Adrenal gland (tissue), 12 donors: ENCODE data around the gene KCNF1. TPM values are rescaled to one million over a fixed set of nuclear protein-coding genes. Genes with fewer than 3 reads are reported as not detected.

Source experiments
- DNase-seq, 7 donors: peaks; one replicate each; pipeline ENCODE4 v3.0.0-alpha.2; 2019 to 2020
- H3K27ac ChIP-seq, 5 donors: fragments of 200-600 bp; sonication (generic) in 4 of 5; 1 replicate in 3 of 5; 2 replicates in 2 of 5; pipeline versions ENCODE4 v1.5.1 to v1.8.0; 2016 to 2020; ENCODE audit warnings: mild to moderate bottlenecking in 1 of 5
- H3K27me3 ChIP-seq: fragments of 200-600 bp; 2 replicates; pipeline ENCODE4 v1.8.0; 2021
- H3K36me3 ChIP-seq, 2 donors: fragments of 200-600 bp; replicated peaks in 1 of 2; 1 replicate in 1 of 2; 2 replicates in 1 of 2; pipeline versions ENCODE4 v1.5.1 to v1.8.0; 2018 to 2022
- H3K4me1 ChIP-seq, 2 donors: fragments of 200-600 bp; replicated peaks in 1 of 2; 1 replicate in 1 of 2; 2 replicates in 1 of 2; pipeline versions ENCODE4 v1.5.1 to v1.8.0; 2018 to 2021
- H3K4me3 ChIP-seq, 4 donors: fragments of 200-600 bp; sonication (generic) in 3 of 4; one replicate each; pipeline ENCODE4 v1.5.1; 2016 to 2018
- H3K9me3 ChIP-seq, 3 donors: fragments of 200-600 bp; sonication (generic) in 1 of 3; replicated peaks in 1 of 3; 1 replicate in 2 of 3; 2 replicates in 1 of 3; pipeline versions ENCODE4 v1.5.1 to v1.8.0; 2016 to 2021
- CTCF ChIP-seq, 6 experiments: fragments of 450-650 bp in 4 of 6; fragments of 200-600 bp in 2 of 6; sonication (generic) in 1 of 6; IDR thresholded peaks; 1 replicate in 5 of 6; 2 replicates in 1 of 6; pipeline versions ENCODE4 v1.5.1 to v1.8.0; 2016 to 2021; ENCODE audit warnings: antibody characterized with exemption in 6 of 6, mild to moderate bottlenecking in 2 of 6, moderate library complexity in 1 of 6
- POLR2A ChIP-seq, 2 donors: fragments of 450-650 bp; IDR thresholded peaks; one replicate each; pipeline ENCODE4 v1.6.1; 2017; ENCODE audit warnings: antibody characterized with exemption in 2 of 2, mild to moderate bottlenecking in 2 of 2, moderate library complexity in 1 of 2
- WGBS, 4 donors: extraction: QIAGEN DNeasy Blood & Tissue Kit in 2 of 4; methylation state at CpG; one replicate each; pipeline versions ENCODE4 v1.1.5 to v1.1.7; 2013 to 2017; 5-methylcytosine and 5-hydroxymethylcytosine counted together
- intact Hi-C, 2 donors: fragments of 100-400 bp; cut with DNase I; formaldehyde crosslinking; loops; one replicate each; pipeline versions ENCODE4 v1.14.1 to v1.15.0; 2022 to 2023
- polyA plus RNA-seq, 3 donors: library from polyadenylated mRNA; stranded (reverse); fragments of 200-250 nt in 2 of 3; fragments of 350-450 nt in 1 of 3; fragmentation: Illumina TruSeq in 1 of 3; extraction: RNeasy Lipid Tissue Mini Kit (QIAGEN cat#74804) in 1 of 3; gene quantifications; one replicate each; pipeline ENCODE4 v1.2.3, GENCODE V29; 2013 to 2014
- total RNA-seq, 9 donors: library from RNA; depleted of rRNA in 4 of 9; stranded (reverse); fragments of >200 nt in 4 of 9; fragments of 120-200 nt in 1 of 9; fragmentation: NEBNext Ultra II Directional in 1 of 9; extraction: Animal tissue kit (Norgen Biotek cat#: 25700) in 1 of 9; gene quantifications; one replicate each; pipeline versions ENCODE4 v1.1.0 to v1.2.4, GENCODE V29; 2013 to 2023
- donor health status: healthy with polysubstance abuse.
- donor health status: Bipolar disorder and iron deficiency.
- donor health status: DM: yes; HTN: yes; CAD: no.
- donor health status: DM: no; HTN: no; CAD: no.
- donor health status: DM: no; HTN: no; CAD: no.
- donor health status: DM: yes; HTN: yes; CAD: no.

Gene KCNF1
- total and polyA plus RNA-seq, 12 donors, result 0.03 to 1.1 (median 0.15) TPM; not detected in 8

GRCh38 chr2:10905862-10906143, 5.9 kb upstream of the KCNF1 start:
- no peak overlapping the region for H3K4me3 ChIP-seq
- TF ChIP-seq POLR2A (IDR thresholded peaks at IDR 0.05), result no peak
- TF ChIP-seq CTCF (IDR thresholded peaks at IDR 0.05), result no peak
- 91 to 96% (median 95%) methylated on average over 8 of the region's 8 CpGs for WGBS, 4 donors

GRCh38 chr2:10906926-10907625, 4.7 kb upstream of the KCNF1 start:
- Histone ChIP-seq H3K4me1 (peaks cover 0 to 6% of the 10 kb centered on the region in 2 donors), H3K36me3 (no peaks in the 10 kb centered on the region), H3K4me3 (no peak overlapping the region), H3K27me3 (peaks cover 13% of the 10 kb centered on the region), H3K9me3 (no peaks in the 10 kb centered on the region), H3K27ac (no peak overlapping the region)
- DNase-seq, result no peak
- WGBS, 4 donors, result 84 to 91% (median 87%) methylated on average over 14 of the region's 14 CpGs
- no peak for TF ChIP-seq POLR2A (IDR thresholded peaks at IDR 0.05)
- TF ChIP-seq CTCF (IDR thresholded peaks at IDR 0.05), result no peak
- intact Hi-C loops, result no loop called here

More at GRCh38 chr2:10905862-10906143, 5.9 kb upstream of the KCNF1 start:
- H3K4me1 ChIP-seq, result no peaks in the 10 kb centered on the region
- H3K9me3 ChIP-seq, result no peaks in the 10 kb centered on the region
- intact Hi-C loops, result no loop called here
- no peak for DNase-seq
- peaks cover 2% of the 10 kb centered on the region for H3K27me3 ChIP-seq
- no peaks in the 10 kb centered on the region for H3K36me3 ChIP-seq
- no peak overlapping the region for H3K27ac ChIP-seq

- Histone ChIP-seq H3K36me3 (no peaks in the 10 kb centered on the region), H3K4me3 (no peak overlapping the region), H3K27ac (no peak overlapping the region), H3K27me3 (peaks cover 23% of the 10 kb centered on the region), H3K4me1 (peaks cover 0 to 6% of the 10 kb centered on the region in 2 donors), H3K9me3 (no peaks in the 10 kb centered on the region)
- no peak for TF ChIP-seq CTCF (IDR thresholded peaks at IDR 0.05)
- no peak for TF ChIP-seq POLR2A (IDR thresholded peaks at IDR 0.05)
- 76 to 90% (median 86%) methylated on average over 4 of the region's 4 CpGs for WGBS, 4 donors
- intact Hi-C loops, result no loop called here
- no peak for DNase-seq
Observed at GRCh38 chr2:10908195-10908594, 3.5 kb upstream of the KCNF1 start.

GRCh38 chr2:10909050-10909995, 2.4 kb upstream of the KCNF1 start:
- Histone ChIP-seq H3K4me1 (peaks cover 0 to 6% of the 10 kb centered on the region in 2 donors), H3K27me3 (peaks cover 33% of the 10 kb centered on the region), H3K9me3 (no peaks in the 10 kb centered on the region), H3K27ac (no peak overlapping the region), H3K4me3 (no peak overlapping the region), H3K36me3 (no peaks in the 10 kb centered on the region)
- DNase-seq, result no peak
- WGBS, 4 donors, result 68 to 72% (median 68%) methylated on average over 15 of the region's 15 CpGs
- peak in 1 of 6 experiments; percentile 27 for TF ChIP-seq CTCF (IDR thresholded peaks at IDR 0.05)
- no peak for TF ChIP-seq POLR2A (IDR thresholded peaks at IDR 0.05)
- intact Hi-C loops, result no loop called here
